ENCODE measurements around the gene ANKS4B. TPM values are rescaled to one million over a fixed set of nuclear protein-coding genes. Genes with fewer than 3 reads are reported as not detected.

The ANKS4B gene
- total and polyA plus RNA-seq, 2 experiments from 2014 or later, result 0.07 TPM; not detected in 1

DNA sequence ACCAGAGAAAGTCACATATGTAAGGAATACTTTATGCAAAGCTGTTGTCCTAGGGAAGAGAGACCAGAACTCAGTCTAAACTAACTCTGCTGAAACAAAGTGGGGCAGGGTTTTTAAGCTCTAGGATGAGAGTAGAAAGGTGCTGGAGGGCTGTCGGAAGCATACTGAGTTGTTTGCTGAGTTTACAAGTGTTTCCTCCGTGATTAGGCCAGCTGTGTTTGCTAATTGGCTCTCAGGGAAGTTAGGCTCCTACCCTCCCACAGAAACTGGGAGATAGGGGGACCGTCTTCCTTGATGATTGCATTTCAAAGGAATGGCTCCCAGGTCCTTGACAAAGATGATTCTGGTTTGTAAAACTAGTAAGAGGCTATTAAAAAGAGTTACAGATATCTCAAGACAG lies 69.0 kb downstream of the ANKS4B start (continued):
- TF ChIP-seq, protein P1, sequence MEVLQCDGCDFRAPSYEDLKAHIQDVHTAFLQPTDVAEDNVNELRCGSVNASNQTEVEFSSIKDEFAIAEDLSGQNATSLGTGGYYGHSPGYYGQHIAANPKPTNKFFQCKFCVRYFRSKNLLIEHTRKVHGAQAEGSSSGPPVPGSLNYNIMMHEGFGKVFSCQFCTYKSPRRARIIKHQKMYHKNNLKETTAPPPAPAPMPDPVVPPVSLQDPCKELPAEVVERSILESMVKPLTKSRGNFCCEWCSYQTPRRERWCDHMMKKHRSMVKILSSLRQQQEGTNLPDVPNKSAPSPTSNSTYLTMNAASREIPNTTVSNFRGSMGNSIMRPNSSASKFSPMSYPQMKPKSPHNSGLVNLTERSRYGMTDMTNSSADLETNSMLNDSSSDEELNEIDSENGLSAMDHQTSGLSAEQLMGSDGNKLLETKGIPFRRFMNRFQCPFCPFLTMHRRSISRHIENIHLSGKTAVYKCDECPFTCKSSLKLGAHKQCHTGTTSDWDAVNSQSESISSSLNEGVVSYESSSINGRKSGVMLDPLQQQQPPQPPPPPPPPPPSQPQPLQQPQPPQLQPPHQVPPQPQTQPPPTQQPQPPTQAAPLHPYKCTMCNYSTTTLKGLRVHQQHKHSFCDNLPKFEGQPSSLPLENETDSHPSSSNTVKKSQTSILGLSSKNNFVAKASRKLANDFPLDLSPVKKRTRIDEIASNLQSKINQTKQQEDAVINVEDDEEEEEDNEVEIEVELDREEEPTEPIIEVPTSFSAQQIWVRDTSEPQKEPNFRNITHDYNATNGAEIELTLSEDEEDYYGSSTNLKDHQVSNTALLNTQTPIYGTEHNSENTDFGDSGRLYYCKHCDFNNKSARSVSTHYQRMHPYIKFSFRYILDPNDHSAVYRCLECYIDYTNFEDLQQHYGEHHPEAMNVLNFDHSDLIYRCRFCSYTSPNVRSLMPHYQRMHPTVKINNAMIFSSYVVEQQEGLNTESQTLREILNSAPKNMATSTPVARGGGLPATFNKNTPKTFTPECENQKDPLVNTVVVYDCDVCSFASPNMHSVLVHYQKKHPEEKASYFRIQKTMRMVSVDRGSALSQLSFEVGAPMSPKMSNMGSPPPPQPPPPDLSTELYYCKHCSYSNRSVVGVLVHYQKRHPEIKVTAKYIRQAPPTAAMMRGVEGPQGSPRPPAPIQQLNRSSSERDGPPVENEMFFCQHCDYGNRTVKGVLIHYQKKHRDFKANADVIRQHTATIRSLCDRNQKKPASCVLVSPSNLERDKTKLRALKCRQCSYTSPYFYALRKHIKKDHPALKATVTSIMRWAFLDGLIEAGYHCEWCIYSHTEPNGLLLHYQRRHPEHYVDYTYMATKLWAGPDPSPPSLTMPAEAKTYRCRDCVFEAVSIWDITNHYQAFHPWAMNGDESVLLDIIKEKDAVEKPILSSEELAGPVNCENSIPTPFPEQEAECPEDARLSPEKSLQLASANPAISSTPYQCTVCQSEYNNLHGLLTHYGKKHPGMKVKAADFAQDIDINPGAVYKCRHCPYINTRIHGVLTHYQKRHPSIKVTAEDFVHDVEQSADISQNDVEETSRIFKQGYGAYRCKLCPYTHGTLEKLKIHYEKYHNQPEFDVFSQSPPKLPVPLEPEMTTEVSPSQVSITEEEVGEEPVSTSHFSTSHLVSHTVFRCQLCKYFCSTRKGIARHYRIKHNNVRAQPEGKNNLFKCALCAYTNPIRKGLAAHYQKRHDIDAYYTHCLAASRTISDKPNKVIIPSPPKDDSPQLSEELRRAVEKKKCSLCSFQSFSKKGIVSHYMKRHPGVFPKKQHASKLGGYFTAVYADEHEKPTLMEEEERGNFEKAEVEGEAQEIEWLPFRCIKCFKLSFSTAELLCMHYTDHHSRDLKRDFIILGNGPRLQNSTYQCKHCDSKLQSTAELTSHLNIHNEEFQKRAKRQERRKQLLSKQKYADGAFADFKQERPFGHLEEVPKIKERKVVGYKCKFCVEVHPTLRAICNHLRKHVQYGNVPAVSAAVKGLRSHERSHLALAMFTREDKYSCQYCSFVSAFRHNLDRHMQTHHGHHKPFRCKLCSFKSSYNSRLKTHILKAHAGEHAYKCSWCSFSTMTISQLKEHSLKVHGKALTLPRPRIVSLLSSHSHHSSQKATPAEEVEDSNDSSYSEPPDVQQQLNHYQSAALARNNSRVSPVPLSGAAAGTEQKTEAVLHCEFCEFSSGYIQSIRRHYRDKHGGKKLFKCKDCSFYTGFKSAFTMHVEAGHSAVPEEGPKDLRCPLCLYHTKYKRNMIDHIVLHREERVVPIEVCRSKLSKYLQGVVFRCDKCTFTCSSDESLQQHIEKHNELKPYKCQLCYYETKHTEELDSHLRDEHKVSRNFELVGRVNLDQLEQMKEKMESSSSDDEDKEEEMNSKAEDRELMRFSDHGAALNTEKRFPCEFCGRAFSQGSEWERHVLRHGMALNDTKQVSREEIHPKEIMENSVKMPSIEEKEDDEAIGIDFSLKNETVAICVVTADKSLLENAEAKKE (CRISPR knock-in tag; IDR thresholded peaks at IDR 0.05), result no peak
- TF ChIP-seq, protein P2, sequence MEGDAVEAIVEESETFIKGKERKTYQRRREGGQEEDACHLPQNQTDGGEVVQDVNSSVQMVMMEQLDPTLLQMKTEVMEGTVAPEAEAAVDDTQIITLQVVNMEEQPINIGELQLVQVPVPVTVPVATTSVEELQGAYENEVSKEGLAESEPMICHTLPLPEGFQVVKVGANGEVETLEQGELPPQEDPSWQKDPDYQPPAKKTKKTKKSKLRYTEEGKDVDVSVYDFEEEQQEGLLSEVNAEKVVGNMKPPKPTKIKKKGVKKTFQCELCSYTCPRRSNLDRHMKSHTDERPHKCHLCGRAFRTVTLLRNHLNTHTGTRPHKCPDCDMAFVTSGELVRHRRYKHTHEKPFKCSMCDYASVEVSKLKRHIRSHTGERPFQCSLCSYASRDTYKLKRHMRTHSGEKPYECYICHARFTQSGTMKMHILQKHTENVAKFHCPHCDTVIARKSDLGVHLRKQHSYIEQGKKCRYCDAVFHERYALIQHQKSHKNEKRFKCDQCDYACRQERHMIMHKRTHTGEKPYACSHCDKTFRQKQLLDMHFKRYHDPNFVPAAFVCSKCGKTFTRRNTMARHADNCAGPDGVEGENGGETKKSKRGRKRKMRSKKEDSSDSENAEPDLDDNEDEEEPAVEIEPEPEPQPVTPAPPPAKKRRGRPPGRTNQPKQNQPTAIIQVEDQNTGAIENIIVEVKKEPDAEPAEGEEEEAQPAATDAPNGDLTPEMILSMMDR (conservative IDR thresholded peaks at IDR 0.05; ENCODE audit: low read depth in 2 of 2), result no peak
- TF ChIP-seq JUNB (IDR thresholded peaks at IDR 0.05; ENCODE audit: unreplicated experiment) (no peak), NANOG (IDR thresholded peaks at IDR 0.05; ENCODE audit: borderline replicate concordance) (no peak), EZH2 (IDR thresholded peaks at IDR 0.05; ENCODE audit: low read depth, unreplicated experiment) (no peak), POLR2AphosphoS5 (IDR thresholded peaks at IDR 0.05; ENCODE audit: low read depth) (no peak), ZNF331 (CRISPR knock-in tag; IDR thresholded peaks at IDR 0.05; ENCODE audit: low read depth) (no peak), ZNF114 (CRISPR knock-in tag; IDR thresholded peaks at IDR 0.05) (no peak), EZH2phosphoT487 (IDR thresholded peaks at IDR 0.05; ENCODE audit: unreplicated experiment) (no peak), CREB1 (CRISPR knock-in tag; IDR thresholded peaks at IDR 0.05; ENCODE audit: low read depth) (no peak)
- TF ChIP-seq, protein P3, sequence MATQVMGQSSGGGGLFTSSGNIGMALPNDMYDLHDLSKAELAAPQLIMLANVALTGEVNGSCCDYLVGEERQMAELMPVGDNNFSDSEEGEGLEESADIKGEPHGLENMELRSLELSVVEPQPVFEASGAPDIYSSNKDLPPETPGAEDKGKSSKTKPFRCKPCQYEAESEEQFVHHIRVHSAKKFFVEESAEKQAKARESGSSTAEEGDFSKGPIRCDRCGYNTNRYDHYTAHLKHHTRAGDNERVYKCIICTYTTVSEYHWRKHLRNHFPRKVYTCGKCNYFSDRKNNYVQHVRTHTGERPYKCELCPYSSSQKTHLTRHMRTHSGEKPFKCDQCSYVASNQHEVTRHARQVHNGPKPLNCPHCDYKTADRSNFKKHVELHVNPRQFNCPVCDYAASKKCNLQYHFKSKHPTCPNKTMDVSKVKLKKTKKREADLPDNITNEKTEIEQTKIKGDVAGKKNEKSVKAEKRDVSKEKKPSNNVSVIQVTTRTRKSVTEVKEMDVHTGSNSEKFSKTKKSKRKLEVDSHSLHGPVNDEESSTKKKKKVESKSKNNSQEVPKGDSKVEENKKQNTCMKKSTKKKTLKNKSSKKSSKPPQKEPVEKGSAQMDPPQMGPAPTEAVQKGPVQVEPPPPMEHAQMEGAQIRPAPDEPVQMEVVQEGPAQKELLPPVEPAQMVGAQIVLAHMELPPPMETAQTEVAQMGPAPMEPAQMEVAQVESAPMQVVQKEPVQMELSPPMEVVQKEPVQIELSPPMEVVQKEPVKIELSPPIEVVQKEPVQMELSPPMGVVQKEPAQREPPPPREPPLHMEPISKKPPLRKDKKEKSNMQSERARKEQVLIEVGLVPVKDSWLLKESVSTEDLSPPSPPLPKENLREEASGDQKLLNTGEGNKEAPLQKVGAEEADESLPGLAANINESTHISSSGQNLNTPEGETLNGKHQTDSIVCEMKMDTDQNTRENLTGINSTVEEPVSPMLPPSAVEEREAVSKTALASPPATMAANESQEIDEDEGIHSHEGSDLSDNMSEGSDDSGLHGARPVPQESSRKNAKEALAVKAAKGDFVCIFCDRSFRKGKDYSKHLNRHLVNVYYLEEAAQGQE (IDR thresholded peaks at IDR 0.05; ENCODE audit: unreplicated experiment), result no peak

All from GM23338 (cell line).